IPS-20b (cell line): ENCODE measurements around the gene ACSBG1.

ENCODE experiments used
- H3K27ac ChIP-seq: one replicate; pipeline ENCODE4 v1.5.1; 2013; ENCODE audit warnings: low read length
- H3K27me3 ChIP-seq: 2 replicates; pipeline ENCODE4 v1.6.1; 2013; ENCODE audit warnings: mild to moderate bottlenecking, low read length, inconsistent platforms; ENCODE audit not compliant: insufficient read depth
- H3K36me3 ChIP-seq: 2 replicates; pipeline ENCODE4 v1.6.1; 2013; ENCODE audit warnings: low read depth, mild to moderate bottlenecking, inconsistent platforms, low read length, moderate library complexity; ENCODE audit not compliant: insufficient read depth
- H3K4me1 ChIP-seq: 2 replicates; pipeline ENCODE4 v1.6.1; 2013; ENCODE audit warnings: mild to moderate bottlenecking, control low read depth, inconsistent platforms, low read length, moderate library complexity; ENCODE audit not compliant: insufficient read depth
- H3K4me3 ChIP-seq: 2 replicates; pipeline ENCODE4 v1.5.1; 2013; ENCODE audit warnings: mild to moderate bottlenecking, low read length, inconsistent platforms
- H3K9ac ChIP-seq: 2 replicates; pipeline ENCODE4 v1.6.1; 2013; ENCODE audit warnings: low read depth, mild to moderate bottlenecking, inconsistent platforms, low read length, moderate library complexity
- H3K9me3 ChIP-seq: 2 replicates; pipeline ENCODE4 v1.6.1; 2013; ENCODE audit warnings: mild to moderate bottlenecking, low read depth, low read length, inconsistent platforms; ENCODE audit not compliant: insufficient read depth

Gene ACSBG1

GRCh38 chr15:78131295-78132061, 102.9 kb downstream of the ACSBG1 start, which contains the start of gene CIB2:
TSS of gene CIB2 (minus strand) at chr15:78131445. CDS start at chr15:78131215, 230 bp downstream.
- Histone ChIP-seq H3K4me3 (peak within 1 kb of the TSS; percentile 72), H3K9ac (peak within 1 kb of the TSS; percentile 84), H3K9me3 (no peaks in the 10 kb centered on the region), H3K4me1 (peaks cover 6% of the 10 kb centered on the region; the same call in 1 of the 2 replicates), H3K36me3 (no peaks in the 10 kb centered on the region), H3K27me3 (no peaks in the 10 kb centered on the region), H3K27ac (no peak within 1 kb of the TSS)

GRCh38 chr15:78130466-78131294, 103.7 kb downstream of the ACSBG1 start:
- Histone ChIP-seq H3K4me1 (peaks cover 6% of the 10 kb centered on the region; the same call in 1 of the 2 replicates), H3K27me3 (no peaks in the 10 kb centered on the region), H3K36me3 (no peaks in the 10 kb centered on the region), H3K9me3 (no peaks in the 10 kb centered on the region), H3K9ac (peak overlapping the region; percentile 45; the same call in 1 of the 2 replicates), H3K27ac (no peak overlapping the region), H3K4me3 (peak overlapping the region; percentile 66)

GRCh38 chr15:78129751-78130287, 104.5 kb downstream of the ACSBG1 start:
- no peaks in the 10 kb centered on the region for H3K36me3 ChIP-seq
- peaks cover 6% of the 10 kb centered on the region; the same call in 1 of the 2 replicates for H3K4me1 ChIP-seq
- no peaks in the 10 kb centered on the region for H3K9me3 ChIP-seq
- H3K9ac ChIP-seq, result peak overlapping the region; percentile 45; the same call in 1 of the 2 replicates
- no peaks in the 10 kb centered on the region for H3K27me3 ChIP-seq
- H3K27ac ChIP-seq, result no peak overlapping the region
- no peak overlapping the region for H3K4me3 ChIP-seq

GRCh38 chr15:78129077-78129750, 105.2 kb downstream of the ACSBG1 start:
- Histone ChIP-seq H3K4me1 (peaks cover 6% of the 10 kb centered on the region; the same call in 1 of the 2 replicates), H3K9ac (no peak overlapping the region; the same call in 1 of the 2 replicates), H3K9me3 (no peaks in the 10 kb centered on the region), H3K4me3 (no peak overlapping the region), H3K36me3 (no peaks in the 10 kb centered on the region), H3K27ac (no peak overlapping the region), H3K27me3 (no peaks in the 10 kb centered on the region)

GRCh38 chr15:78127882-78128281, 106.5 kb downstream of the ACSBG1 start:
- H3K4me3 ChIP-seq, result no peak overlapping the region
- H3K4me1 ChIP-seq, result peaks cover 6% of the 10 kb centered on the region; the same call in 1 of the 2 replicates
- no peak overlapping the region for H3K27ac ChIP-seq
- no peaks in the 10 kb centered on the region for H3K36me3 ChIP-seq
- no peaks in the 10 kb centered on the region for H3K9me3 ChIP-seq
- no peaks in the 10 kb centered on the region for H3K27me3 ChIP-seq
- no peak overlapping the region for H3K9ac ChIP-seq

GRCh38 chr15:78125267-78125666, 109.1 kb downstream of the ACSBG1 start:
- H3K27me3 ChIP-seq, result no peaks in the 10 kb centered on the region
- no peak overlapping the region for H3K4me3 ChIP-seq
- peaks cover 8% of the 10 kb centered on the region; the same call in 1 of the 2 replicates for H3K4me1 ChIP-seq
- no peaks in the 10 kb centered on the region for H3K36me3 ChIP-seq
- no peak overlapping the region for H3K27ac ChIP-seq
- no peak overlapping the region for H3K9ac ChIP-seq
- no peaks in the 10 kb centered on the region for H3K9me3 ChIP-seq

- Histone ChIP-seq H3K9ac (peak overlapping the region; percentile 50), H3K4me1 (peaks cover 8% of the 10 kb centered on the region; the same call in 1 of the 2 replicates), H3K27me3 (no peaks in the 10 kb centered on the region), H3K9me3 (no peaks in the 10 kb centered on the region), H3K36me3 (no peaks in the 10 kb centered on the region), H3K4me3 (peak overlapping the region; percentile 6; the same call in 1 of the 2 replicates), H3K27ac (no peak overlapping the region)
Observed at GRCh38 chr15:78120523-78120922, 113.8 kb downstream of the ACSBG1 start.
